NCI-H1048 (cell line): ENCODE measurements around the gene SLC25A39.
"Not testable (repeated sequence)": the region's sequence is repeated elsewhere in the genome, so short reads cannot be mapped to it uniquely, and the experiment has no call there.

ENCODE experiments used
- DNase-seq: peaks from one replicate; lab custom pipeline; 2025; lab: John Stamatoyannopoulos, UW

Gene SLC25A39

DNA sequence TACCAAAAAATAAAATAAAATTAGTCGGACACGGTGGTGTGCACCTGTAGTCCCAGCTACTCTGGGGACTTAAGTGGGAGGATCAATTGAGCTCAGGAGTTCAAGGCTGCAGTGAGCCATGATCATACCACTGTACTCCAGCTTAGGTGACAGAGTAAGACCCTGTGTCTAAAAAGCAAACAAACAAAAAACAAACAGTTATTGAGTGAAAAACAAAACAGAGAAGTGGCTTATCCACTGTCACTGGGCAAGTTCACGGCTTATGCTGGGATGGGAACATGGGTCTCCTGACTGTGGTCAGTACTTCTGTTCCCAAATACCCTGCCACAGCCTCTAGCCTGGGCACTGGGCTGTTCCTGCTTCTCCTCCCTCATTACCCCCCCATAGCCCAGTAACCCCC, 10.9 kb upstream of the SLC25A39 start:
- DNase-seq: no peak

GRCh38 chr17:44334727-44335126, 10.1 kb upstream of the SLC25A39 start:
- no peak for DNase-seq

- DNase-seq: no peak
Measured at GRCh38 chr17:44334315-44334714, 9.7 kb upstream of the SLC25A39 start.

DNA sequence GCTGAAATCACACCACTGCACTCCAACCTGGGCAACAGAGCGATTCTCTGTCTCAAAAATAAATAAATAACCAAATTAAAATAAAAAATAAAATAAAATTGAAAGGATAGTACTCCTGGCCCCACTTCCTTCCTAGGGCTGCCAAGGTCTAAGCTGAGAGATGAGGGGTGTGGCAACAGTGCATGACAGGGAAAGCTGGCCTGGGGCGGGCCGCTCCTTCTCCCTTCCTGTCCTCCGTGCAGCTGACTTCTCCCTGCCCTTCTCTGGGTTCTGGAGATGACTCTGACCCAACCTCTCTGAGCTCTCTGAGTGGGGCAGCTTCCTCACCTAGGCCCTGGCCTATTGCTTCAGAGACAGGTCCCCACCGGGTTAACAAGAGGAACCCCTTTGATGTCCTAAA, 8.7 kb upstream of the SLC25A39 start:
- no peak for DNase-seq

GRCh38 chr17:44331249-44331760, 6.7 kb upstream of the SLC25A39 start:
- peak; percentile 29 for DNase-seq

- not testable (repeated sequence) for DNase-seq
Measured at GRCh38 chr17:44330263-44330662, 5.6 kb upstream of the SLC25A39 start.

DNA sequence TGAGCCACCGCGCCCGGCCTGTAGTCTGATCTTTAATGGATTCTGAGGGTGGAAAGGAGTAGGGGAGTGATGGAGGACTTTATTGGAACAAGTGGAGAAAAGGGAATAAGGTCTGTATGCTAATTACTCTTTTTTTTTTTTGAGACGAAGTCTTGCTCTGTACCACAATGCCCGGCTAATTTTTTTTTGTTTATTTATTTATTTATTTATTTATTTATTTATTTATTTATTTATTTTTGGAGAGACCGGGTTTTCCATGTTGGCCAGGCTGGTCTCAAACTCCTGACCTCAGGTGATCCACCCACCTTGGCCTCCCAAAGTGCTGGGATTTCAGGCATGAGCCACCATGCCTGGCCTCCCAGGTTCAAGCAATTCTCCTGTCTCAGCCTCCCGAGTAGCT, 4.9 kb upstream of the SLC25A39 start:
- not testable (repeated sequence) for DNase-seq

DNA sequence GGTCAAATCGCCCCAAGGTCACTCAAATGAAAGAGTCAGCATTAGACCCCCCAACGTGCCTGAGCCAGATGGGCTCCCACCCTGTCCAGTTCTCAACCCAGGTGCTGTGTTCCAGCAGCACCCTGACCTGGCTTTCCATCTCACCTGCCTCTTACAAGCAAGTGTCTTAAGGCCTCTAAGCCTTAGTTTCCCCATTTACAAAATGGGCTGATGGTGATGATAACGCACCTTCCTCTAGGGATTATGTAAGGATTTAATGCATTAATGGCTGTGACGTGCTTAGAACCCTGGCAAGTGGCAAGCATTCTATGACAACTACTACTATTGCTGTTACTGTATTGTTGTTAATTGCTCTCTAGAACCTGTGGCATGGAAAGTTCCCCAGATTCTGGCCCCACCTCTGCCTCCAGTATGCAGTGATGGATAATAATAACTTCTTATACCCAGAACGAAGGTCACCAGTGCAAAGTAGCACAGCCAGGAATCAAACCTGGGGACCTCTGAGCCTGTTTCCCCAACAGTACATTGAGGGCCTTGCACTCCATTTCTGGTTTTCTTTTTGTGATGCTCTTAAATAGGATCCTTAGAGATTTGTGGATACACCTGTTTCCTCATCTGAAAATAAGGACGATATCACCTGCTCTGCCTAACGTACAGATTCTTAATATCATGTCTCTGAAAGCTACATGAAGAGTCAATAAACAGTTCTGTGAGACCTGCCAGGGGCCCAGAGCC, 3.3 kb upstream of the SLC25A39 start:
- no peak for DNase-seq

DNA sequence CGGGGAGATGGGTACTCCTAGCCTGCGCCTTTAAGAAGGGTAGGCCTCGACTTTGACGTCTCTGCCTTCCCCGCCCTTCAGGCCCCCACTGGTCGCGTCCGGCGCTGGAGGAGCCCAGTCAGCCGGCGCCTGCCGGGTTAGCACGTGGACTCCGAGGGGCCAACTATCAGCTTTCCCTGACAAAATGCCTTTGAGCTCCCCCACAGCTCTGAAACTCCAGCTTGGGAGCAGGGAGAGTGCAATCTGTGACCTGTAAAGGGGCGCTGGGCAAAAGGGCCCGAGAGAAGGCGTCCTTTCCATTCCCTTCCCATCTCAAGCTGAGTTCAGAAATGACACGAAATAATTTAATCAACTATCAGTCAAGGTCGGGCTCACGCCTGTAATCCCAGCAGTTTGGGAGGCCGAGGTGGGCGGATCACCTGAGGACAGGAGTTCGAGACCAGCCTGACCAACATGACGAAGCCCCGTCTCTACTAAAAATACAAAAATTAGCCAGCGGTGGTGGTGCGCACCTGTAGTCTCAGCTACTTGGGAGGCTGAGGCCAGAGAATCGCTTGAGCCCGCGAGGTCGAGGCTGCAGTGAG, 2.3 kb upstream of the SLC25A39 start:
- peak; percentile 90 for DNase-seq

DNA sequence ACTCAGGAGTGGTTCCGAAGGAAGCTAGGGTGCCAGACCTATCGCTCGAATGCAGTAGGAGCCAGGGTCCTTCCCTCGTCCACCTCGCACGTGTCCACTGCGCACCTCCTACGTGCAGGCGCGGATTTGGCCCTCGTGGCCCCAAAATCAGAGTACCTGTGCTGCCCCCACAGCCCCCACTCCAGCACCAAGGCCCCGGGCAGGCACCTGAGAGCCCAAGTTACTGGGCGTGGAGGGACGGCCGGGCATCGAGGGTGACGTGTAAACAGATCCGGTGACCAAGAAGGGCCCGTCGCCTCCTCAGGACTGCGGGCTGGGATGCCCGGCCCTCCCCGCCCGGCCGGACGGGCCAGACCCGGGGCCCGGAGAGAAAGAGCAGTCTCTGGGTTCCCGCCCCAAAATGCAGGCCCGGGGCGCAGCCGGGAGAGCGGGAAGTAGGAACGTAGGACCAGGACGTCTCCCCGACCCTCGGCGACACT, 492 bp downstream of the SLC25A39 start:
- no peak for DNase-seq

GRCh38 chr17:44323359-44324091, 1.1 kb downstream of the SLC25A39 start:
- no peak for DNase-seq

- no peak for DNase-seq
Measured at GRCh38 chr17:44322236-44322895, 2.3 kb downstream of the SLC25A39 start.

- no peak for DNase-seq
Measured at GRCh38 chr17:44321246-44322120, 3.1 kb downstream of the SLC25A39 start.

DNA sequence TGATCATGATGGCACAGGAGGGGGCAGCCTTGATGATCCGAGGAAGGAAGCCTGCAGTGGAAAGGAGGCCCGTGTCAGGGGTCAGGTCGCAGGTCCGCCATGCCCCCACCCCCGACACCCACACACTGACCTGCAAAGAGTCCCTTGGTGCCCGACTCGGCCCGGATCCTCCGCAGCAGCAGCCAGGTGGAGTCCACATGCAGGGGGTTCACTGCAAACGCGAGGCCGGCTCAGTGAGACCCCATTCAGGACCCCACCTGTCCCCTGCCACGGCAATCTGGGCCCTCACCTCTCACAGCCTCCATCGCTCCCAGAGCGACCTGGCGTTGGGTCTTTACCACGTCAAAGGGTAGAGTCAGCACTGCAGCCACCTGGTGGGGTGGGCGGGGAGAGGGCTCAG, 4.6 kb downstream of the SLC25A39 start:
- no peak for DNase-seq

DNA sequence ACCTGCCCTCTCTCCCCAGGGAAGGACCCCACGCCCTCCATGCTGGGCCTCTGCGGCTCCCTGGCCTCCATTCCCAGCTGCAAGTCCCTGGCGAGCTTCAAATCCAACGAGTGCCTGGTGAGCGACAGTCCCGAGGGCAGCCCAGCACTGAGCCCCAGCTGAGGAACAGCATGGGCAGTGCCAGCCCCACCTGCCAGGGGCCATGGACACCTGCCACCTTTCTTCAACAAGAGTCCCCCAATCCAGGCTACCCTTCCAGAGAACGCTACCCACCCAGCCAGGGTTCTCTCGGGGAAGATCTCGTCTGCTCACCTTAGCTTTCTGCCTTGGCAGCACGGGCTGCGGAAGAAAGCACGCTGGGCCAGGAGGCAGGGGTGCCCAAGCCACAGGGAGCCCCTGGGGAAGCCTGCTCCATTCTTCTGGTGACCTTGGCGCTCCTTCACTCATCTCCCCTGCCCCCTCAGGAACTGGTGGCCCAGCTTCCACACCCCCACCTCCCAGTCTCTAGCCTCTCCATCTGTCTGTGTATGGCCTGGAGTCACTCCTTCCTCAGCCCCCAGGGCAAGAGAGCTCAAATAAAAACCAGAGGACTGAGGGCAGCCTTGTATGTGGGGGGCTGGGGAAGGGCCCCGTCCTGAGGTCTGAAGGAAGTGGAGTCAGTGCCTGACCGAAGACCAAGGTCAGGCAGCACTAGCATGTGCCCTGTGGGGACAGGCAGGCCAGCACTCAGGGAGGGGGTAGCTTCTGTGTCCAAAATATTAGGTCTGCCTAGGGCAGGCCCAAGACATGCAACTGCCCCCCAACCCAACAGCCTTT, 6.3 kb downstream of the SLC25A39 start:
- no peak for DNase-seq

- no peak for DNase-seq
Measured at GRCh38 chr17:44317545-44317944, 7.1 kb downstream of the SLC25A39 start.

- DNase-seq: no peak
Measured at GRCh38 chr17:44315760-44316731, 8.6 kb downstream of the SLC25A39 start.

DNA sequence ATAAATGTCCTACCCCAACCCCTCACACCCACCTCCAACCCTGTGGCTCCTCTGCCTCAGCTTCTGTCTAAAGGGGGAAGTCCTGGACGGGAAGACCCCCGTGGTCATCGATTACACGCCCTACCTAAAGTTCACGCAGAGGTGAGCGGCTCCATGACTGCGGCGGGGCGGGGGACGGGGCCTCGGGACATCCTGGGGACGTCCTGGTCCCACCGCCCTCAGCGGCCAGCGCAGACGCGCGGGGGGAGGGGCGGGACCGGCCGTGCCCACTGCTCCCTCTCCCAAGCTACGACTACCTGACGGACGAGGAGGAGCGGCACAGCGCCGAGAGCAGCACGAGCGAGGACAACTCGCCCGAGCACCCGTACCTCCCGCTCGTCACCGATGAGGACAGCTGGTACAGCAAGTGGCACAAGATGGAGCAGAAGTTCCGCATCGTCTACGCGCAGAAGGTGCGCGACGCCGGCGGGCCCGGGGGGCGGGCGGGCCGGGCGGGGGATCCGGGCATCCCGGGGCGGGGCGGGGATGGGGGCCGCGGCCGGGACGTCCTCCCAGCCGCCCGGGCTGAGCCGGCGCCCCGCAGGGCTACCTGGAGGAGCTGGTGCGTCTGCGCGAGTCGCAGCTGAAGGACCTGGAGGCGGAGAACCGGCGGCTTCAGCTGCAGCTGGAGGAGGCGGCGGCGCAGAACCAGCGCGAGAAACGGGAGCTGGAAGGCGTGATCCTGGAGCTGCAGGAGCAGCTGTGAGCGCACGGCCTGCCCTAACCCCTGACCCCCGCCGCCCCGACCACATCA, 9.6 kb downstream of the SLC25A39 start:
- no peak for DNase-seq

GRCh38 chr17:44314524-44314868, 10.1 kb downstream of the SLC25A39 start:
- no peak for DNase-seq
